Measurements from ENCODE around the gene VKORC1L1.

DNA sequence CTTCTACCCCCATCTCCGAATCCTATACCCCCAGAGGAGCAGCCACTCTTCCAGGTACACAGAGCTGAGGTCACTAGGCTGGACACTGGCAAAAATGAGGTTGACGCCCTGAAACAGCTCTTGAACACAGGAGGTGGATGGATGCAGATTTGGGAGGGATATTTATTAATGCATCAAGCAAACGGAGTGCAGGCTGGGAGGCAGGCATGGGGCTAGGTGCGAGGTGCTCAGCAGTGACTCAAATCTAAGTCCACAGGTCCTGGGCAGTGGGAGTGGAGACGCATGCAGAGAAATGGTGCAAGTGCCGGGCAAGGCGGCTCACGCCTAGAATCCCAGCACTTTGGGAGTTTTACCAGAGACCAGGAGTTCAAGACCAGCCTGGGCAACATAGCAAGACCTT lies 98.1 kb downstream of the VKORC1L1 start:
- TF ChIP-seq CTCF (IDR thresholded peaks at IDR 0.05) (no peak), POLR2A (IDR thresholded peaks at IDR 0.05) (no peak)

Measured in adrenal gland (tissue), 5 donors.